Left hindlimb (tissue), 1 donor: Measurements from ENCODE around the gene TLE1.
"Not testable (repeated sequence)": the region's sequence is repeated elsewhere in the genome, so short reads cannot be mapped to it uniquely, and the experiment has no call there.

Experiments used
- DNase-seq: peaks from one replicate; pipeline ENCODE4 v3.0.0-alpha.2; 2018

Gene TLE1

GRCh38 chr9:81689343-81690175 is at the start of gene TLE1:
Gene TLE1, minus strand, starts transcription at chr9:81689547. Its CDS starts 1,307 bp downstream, at chr9:81688240.
- peak; percentile 100 for DNase-seq

GRCh38 chr9:81737871-81738507 is 48.6 kb upstream of the TLE1 start:
- DNase-seq, result no peak

GRCh38 chr9:81730498-81730897 is 41.2 kb upstream of the TLE1 start:
- DNase-seq, result not testable (repeated sequence)

GRCh38 chr9:81729135-81729534 is 39.8 kb upstream of the TLE1 start:
- DNase-seq, result no peak

- peak; percentile 55 for DNase-seq
Observed at GRCh38 chr9:81724242-81724889, 35.0 kb upstream of the TLE1 start.

- no peak for DNase-seq
Observed at GRCh38 chr9:81722277-81722676, 32.9 kb upstream of the TLE1 start.

- DNase-seq, result no peak
Observed at GRCh38 chr9:81720450-81721086, 31.2 kb upstream of the TLE1 start.

GRCh38 chr9:81719972-81720371 is 30.6 kb upstream of the TLE1 start:
- DNase-seq, result no peak

GRCh38 chr9:81718244-81718643 is 28.9 kb upstream of the TLE1 start:
- DNase-seq, result no peak

GRCh38 chr9:81717747-81718077 is 28.4 kb upstream of the TLE1 start:
- DNase-seq, result no peak

GRCh38 chr9:81717061-81717746 is 27.9 kb upstream of the TLE1 start:
- DNase-seq, result no peak

GRCh38 chr9:81716409-81716808 is 27.1 kb upstream of the TLE1 start:
- no peak for DNase-seq

- no peak for DNase-seq
Observed at GRCh38 chr9:81705578-81705977, 16.2 kb upstream of the TLE1 start.

GRCh38 chr9:81694541-81694940 is 5.2 kb upstream of the TLE1 start:
- DNase-seq, result no peak

- no peak for DNase-seq
Observed at GRCh38 chr9:81693671-81694378, 4.5 kb upstream of the TLE1 start.

GRCh38 chr9:81690251-81690851 is 1.0 kb upstream of the TLE1 start:
- peak; percentile 52 for DNase-seq

- DNase-seq, result not testable (repeated sequence)
Observed at GRCh38 chr9:81689093-81689342, 329 bp downstream of the TLE1 start.

GRCh38 chr9:81688262-81689092 is 870 bp downstream of the TLE1 start:
- DNase-seq, result peak; percentile 69

GRCh38 chr9:81687521-81688261 is 1.7 kb downstream of the TLE1 start:
- peak; percentile 71 for DNase-seq
